Measurements from ENCODE around the gene PHKA2.

The PHKA2 gene

DNA sequence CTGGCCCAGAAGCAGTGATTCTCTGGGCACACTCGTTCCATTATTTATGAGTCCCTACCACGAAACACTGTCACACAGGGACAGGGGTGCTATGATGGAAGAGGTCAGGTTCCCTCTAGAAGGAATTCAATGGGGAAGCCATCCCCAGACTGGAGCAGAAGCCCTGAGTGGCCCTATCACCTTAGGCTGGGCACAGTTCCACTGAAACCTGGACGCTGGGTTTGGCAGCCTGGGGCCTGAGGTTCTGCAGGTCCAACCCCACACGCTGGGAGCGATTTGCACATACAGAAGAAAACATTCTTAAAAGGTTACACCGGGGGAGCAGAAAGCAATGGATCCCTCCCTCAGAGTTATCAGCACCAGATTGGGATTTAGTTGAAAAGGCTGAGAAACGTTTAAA, 63.3 kb downstream of the PHKA2 start:
- no peak for DNase-seq

DNA sequence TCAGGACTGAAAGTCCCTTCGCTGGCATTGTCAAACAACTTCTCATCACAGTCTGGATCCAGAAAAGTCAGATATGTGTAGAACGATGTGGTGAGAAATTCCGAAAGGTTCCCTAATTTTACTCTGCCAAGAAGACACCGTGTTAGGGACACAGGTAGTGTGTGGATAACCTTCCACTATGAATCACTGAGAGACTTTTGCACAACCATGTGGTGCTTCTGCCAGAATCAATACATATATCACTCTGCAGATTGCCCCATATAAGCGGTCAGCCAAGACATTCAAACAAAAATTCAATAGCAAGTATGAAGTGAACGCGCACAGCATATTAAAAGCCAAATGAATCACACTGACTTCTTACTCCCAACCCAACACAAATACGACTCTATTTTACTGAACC, 63.8 kb downstream of the PHKA2 start:
- no peak for DNase-seq

DNA sequence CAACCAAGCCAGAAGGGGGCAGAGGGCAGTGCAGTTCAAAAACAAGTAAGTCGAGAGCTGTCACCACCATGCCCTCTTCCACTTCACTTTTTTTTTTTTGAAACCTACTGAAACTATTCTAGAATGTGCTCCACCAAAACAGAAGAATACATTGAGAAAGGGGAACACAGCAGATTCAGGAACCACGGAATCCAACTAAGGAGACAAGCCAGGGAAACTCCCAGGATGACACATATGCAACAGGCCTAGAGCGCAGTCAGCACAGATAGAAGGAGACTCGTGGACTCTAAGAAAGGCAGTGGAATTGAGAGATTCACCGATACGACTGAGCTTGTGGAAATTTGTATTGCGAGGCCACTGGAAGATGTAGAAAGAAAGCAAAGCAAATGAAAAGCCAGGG, 66.1 kb downstream of the PHKA2 start:
- no peak for DNase-seq

DNA sequence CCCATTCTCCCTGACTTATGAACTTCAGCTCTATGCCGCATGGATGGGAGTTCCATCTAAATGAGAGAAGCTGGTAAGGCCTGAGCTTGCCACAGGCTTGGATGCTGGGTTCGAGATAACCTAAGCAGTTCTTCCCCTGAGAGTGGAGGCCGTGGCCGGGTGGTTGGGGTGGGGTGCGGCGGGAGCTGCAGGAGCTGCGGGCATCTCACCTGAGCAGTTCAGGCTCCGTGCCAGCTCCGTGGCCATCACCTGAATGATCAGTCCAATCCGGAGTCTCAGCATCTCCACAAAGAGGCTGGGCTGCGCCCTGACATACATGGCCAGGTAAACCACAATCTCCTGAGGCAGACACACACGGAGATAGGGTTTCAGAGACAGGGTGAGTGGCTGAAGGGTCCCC, 77.6 kb downstream of the PHKA2 start:
- no peak for DNase-seq

DNA sequence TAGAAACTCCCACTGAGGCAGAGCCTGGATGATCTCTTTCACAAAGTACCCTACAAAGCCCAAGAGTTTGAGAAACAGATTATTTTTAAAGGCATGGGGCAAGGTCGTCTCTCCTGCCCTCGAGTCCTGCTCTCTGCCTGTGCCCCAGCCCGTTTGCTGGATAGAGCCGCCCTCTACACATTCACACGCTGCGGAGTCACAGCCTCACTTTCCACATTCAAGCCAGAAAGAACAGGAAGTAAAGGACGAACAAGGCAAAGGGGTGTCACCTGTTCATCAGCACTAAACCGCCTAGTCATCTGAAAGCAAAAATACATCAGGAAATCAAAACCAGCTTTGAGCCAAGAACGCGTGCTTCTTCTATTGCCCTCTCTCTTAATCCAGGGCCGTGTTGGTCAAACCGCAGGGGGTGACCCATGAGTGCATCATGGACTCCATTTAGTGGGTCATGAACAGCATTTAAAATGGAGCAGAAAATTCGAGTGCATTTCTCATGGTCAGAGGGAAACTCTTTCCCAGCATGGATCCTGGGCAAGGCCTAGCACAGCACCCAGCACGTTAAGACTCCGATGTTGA, 83.4 kb downstream of the PHKA2 start:
- no peak for DNase-seq

DNA sequence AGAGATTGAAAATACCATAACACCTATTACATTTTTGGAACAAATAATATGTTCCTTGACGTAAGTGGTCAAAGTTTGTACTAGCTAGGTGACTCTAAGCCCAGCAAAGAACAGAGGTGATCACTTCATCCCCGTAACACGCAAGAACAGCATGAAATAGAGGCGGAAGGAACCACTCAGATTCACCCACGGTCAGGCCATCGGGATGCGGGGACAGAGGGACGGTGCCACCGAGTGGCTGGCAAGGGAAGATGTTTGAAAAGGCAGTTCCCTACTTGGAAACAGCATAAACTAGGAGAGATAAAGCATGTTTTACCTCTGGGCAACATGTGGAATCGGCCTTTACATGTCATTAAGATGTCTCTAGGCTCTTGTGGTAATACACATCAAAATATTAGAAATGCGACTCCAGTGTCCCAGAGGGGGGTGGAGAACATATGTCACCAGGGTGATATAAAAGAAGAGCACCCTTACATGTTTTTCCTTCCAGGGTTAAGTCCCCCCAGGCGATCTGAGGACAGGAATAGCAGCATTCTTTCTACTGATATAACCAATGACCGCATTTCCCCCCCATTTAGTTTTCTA, 84.0 kb downstream of the PHKA2 start:
- DNase-seq, result peak in 2 of 3 experiments; percentile 31 to 48

DNA sequence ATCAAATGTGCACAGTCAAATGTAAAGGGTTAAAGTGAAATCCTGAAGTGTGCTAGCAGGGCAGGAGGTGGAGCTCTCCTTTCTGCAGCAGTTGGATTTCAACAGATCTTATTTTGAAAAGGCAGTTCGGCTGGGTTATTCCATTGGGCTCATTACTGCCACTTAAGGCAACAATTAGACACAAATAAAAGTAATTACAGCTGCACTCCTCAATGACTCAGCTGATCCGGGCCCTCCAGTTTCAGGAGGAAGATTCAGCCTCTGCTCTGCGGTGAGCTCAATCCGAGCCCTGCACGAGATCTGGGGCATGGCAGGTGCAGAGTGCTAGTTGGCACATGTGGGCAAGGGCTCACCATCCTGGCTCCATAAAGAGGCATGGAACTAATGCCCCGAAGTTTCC, 85.4 kb downstream of the PHKA2 start:
- DNase-seq, result peak in 2 of 3 experiments; percentile 49 to 78

DNA sequence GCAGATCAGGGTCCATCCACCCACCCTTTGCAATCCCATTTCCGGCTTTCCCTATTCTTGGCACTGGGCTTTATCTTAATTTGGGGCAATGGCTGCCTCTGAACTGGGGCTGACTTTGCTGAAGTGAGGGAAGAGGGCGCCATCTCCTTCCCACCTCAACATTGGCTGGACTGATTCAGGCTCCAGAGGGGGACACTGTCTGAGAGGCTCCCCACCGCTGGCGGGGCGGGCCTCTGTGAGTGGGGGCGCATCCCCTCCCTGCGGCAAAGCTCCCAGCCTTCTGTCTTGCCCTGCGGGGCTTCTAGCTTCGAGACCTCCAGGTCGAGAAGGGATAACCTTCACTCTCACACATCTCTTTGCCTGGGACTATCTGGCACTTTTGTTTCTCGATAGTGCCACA, 85.8 kb downstream of the PHKA2 start:
- DNase-seq, result no peak

DNA sequence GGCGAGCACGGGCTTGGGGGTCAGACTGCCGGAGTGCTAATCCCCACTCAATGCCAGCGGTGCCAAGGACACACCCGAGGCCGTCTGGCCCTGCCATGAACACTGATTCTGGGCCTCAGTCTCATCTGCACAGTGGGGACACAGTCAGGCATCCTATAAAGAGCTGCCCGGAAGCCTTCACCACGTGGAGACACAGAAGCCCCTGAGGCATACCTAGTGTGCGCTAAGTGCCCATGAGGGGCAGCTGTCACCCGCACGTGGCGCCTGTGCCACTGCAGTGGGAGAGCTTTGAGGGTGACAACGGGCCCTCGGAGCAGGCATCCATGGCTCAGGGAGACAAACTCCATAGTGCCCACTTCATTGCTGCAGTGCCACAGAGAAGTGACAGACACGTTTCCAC, 86.3 kb downstream of the PHKA2 start:
- DNase-seq, result no peak

DNA sequence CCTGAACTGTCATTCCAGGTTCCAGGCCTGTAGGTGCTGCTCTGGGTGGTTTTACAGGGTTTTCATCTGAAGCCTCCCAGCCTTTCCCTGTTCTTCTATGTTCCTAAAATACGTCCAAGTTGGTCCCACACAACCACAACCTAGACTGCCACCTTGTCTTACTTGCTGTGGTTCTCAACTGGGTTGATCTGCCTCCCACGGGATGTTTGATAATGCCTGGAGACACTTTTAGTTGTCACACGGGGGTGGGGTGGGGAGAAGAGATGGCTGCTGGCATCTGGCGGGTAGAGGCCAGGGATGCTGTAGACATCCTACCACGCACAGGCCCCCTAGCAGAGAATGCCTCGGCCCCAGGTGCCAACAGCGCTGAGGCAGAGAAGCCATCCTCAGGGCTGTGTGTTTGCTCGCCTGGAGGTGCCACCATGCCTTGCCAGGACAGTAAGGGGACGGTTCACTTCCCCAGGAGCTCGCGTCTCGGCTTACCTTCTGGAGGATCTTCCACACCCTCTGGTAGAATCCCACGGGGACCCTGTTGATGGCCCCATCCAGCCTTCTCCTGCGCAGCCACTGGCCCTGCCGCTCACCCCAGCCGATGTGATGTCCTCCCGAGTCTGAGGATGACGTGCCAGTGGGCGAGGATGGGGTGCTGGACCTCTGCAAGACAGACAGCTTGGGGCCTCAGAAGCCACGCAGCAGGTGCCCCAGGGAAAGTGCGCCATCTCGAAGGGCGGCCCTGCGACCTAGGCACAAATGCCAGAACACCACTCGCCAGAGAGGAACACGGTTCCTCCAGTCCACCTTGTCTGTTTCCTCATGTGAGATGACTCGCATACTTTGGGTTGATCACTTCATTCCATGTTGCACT, 87.0 kb downstream of the PHKA2 start:
- no peak for DNase-seq

DNA sequence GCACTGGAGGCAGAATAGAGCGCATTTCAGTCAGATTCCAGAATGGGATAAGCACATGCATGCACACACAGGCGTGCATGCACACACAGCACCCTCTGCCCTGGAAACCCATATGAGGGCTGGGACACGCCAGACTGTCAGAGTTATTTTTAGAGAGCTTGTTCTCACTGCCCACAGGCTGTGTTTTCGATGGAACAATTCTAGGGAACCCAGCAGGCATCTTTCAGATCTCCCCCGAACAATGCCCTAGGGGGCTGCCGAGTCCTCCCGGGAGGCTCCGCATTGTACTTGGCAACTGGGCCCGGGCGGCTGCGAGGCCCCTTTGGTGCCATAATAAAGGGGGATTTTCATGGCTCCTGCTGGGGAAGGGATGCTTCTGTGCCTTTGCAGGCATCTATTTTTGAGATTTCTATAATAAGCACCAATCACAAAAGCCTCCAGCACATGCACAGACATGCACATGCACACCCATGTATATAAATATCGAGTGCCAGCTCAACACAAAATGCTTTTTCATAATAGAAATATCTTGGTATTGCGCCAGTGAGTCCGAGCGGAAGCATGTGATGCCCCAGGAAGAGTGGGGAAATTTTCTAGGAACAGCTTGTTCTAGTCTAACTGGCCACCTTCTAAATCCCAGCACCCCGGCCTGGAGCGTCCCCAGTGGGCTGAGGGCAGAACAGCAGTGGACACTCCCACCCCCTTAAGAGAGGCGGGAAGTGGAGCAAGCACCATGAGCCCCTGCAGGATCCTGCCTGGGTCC, 88.5 kb downstream of the PHKA2 start:
- DNase-seq, result no peak

DNA sequence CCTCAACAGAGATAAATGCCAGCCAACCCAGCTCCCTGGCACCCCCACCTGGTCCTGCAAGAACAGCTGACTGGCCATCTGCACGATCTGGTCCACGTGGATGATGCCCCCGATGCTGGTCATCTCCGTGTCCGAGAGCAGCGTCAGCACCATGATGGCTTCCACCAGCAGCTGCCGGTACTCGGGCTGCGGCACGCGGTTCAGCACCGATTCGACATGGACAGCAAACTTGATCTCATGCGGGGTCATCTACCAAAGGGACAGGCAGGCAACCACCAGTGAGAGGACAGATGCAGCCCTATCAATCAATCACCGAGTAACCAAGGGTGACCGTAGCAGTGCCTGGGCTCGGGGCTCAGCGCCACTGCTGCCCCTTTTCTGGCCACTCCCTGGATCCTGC, 89.8 kb downstream of the PHKA2 start:
- DNase-seq, result no peak

DNA sequence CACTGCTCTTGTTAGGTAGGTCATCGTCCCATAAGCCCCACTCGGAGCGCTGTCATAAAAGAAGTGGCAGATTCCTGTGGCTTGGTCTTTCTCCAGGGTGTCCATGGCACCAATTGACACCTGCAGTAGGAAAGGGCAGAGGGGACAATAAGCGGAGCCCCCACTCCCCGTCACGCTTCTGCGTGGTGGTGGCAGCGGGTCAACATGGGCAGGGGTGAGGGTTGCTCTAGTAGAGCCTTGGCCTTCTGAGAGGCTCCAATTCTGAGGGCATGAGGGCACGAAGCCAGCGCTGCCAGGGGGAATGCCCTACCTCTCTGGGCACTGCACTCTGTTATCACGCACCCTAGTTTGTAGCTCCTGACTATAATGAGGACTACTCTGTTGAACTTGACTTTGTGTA, 90.4 kb downstream of the PHKA2 start:
- no peak for DNase-seq

DNA sequence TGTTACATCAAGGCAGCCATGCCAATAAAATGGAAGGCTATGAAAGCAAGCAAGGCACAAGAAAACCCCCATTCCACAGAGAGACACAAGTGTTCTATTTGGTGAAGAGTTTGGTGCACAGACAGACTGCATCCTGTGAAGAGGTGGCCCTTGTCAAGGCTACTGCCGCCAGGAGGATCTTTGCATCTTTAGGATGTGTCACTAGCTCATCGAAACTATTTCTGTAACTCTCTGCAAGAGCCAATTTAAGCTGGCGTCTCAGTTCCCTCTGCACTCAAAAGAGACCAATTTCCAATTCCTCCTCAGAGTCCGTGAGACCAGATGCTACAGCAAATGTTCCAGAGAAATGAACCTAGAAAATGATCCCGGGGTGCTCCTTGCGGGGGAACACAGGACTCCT, 91.0 kb downstream of the PHKA2 start:
- no peak for DNase-seq

DNA sequence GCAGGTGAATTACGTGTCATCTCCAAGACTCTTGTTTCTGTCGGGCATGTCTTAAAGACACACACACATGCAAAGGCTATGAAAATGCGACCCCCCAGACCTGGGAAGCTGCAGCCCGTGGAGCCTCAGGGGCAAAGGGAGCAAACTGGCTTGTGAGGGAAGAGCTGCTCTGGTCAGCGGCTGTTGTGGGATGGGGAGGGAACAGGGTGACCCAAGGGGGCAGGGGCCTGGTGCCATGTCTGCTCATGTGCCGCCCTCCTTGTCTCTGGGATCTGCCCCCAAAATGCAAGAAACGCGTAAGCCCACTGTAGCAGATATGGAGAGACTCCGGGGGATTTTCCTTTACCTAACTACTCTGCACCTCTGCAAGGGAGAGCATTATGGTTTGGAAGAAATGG, 92.4 kb downstream of the PHKA2 start:
- no peak for DNase-seq

DNA sequence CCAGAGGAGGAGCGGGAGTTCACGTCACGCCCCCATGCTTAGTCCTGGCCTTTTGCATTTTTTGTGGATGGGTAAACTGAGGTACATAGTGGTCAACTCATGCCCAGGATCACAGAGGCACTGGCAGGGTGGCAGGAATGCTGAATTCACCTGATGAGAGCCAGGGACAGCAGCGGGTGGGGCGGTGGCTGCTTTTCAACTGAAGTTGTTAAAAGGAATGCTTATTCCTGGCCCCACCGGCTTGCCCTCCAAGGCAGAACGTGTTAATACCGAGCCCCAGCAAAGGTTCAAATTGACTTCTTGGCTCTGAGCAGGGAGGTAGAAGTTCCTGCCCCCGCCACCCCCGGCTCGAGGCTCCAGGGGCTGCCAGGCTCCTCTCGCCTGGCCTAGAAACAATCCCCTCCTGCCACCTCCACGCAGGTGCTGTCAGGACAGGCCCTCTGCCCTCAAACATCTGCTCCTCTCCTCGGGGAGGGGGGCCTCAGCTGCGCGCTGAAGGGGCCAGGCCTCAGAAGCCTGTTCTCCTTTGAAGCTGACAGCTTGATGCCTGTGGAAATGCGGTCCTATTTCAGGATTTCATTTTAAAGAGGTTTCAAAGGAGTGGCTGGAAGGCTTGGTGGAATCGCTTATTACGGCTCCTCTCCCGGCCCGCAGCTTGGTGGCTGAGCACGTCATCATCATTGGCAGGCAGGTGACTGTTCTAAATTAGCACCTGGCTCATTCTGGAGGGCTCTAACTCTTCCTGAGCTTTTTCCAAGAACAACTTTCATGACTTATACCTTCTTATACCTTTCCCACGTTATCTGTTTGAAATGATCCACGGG, 93.0 kb downstream of the PHKA2 start:
- peak in 1 of 3 experiments; percentile 38 for DNase-seq

DNA sequence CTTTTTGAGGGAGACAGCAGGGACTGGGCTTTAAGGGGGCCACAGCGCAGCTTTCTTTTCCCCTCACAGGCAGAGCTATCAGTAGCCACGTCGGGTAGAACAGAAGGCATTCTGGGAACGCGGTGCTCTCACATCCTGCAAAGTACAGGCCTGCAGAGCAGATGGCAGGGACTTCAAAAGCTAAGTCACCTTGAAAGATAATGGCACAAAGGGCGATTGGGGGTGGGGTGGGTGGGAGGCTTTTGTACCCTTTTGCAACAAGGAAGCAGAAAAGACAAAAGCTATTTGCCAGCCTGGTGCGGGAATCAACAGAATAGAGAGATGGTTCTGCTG, 93.9 kb downstream of the PHKA2 start:
- no peak for DNase-seq

DNA sequence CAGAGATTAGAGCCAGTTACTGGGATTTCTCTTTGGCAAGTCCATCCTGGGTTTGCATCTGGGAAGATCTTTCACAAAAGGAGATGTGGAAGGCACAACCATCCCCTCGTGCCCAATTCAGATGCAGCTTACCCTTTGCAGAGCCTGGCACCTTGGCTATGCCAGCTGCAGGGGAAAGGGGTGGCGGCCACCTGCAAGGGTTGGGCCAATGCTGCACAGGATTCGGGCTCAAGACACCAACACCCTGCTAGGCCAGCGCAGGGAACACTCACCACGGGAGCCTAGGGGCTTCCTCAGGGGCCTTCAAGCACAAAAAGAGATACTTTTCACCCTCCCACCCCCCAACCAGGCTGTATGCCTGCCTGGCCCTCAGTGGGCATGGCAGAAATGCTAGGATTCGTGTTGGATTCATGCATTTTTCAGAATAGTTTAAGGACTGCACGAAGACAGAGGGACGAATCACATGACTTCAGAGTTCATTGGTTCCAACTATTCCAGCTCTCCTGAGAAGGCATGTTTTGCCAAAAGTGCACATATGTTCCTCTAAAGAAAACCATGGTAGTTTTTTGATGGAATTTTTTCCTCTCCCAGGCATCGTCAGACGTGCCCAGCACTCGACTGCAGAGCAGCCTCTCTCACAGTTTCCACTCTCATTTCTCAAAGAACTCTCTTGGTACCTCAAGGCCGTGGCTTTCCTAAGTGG, 94.4 kb downstream of the PHKA2 start:
- no peak for DNase-seq

DNA sequence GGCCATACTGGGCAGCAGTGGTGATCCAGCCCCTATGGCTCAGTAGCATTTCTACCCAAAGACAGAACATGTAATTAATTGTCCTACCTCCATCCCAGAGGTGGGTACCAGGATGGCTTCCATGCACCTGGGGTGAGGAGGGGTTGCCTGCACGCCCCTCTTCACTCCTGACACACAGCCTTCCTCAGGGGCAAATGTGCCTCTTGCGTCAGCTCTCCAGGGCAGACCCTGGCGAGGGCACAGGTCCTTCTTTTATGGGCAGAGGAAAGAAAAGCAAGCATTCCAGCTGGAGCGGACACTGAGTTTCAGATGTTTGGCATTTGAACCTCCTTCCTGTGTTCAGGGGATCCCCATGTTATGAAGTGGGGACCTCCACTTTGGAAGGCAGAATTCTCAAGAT, 95.6 kb downstream of the PHKA2 start:
- no peak for DNase-seq

DNA sequence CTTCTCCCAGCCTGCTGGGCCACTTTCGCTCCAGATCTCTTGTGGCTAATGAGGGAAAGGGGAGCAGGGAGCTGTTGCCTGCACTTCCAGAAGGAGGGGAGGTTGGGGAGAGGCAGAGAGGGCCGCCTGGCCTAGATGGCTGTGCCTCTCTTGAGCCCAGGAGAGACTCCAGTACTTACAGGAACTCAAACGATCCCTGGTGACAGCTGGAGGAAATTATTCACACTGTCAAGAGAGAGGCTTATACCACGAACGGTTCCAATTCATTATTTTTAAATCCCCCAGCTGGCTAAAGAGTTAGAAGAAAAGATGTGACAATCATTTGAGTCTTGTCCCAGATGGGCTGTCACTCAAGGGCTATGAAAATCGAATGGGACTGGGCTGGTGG, 96.1 kb downstream of the PHKA2 start:
- peak in 1 of 3 experiments; percentile 20 for DNase-seq

DNA sequence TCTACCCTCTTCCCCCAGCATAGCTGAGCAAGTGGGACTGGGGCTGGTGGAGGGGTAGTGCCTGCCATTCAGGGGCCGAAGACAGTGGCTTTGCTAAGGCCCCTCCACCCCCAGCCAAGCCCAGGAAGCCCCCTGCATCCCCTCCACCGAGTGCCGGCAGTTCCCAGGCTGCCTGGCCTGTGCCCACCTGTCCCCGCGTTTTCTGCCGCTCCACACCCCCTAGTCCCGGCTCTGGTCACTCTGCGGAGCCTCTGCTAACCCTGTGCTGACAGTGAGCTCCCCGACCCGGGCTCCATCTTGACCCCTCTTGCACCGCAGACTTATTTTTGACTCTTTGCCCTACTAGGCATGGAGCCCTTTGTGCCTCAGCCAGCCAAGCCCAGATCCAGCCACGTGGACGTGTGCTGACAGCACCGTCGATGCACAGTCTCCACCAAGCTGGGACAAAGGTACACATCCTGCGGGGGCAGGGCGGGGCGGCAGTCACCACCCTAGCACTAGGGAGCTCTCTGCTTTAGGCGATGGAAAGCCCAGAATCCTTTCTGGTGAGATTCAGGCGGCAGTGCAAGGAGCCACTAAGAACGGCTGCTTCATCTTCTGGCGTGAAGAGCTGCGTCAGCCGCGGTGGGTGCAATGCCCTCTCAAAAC, 96.6 kb downstream of the PHKA2 start:
- DNase-seq, result no peak

Data from NCI-H1417 (cell line).